ENCODE measurements around the gene JHY.
A peak's percentile ranks its signal among the peaks of the same experiment; 100 is the strongest.
"Not testable (repeated sequence)": the region's sequence is repeated elsewhere in the genome, so short reads cannot be mapped to it uniquely, and the experiment has no call there.

JHY gene

GRCh38 chr11:122852796-122853160, 29.8 kb upstream of the JHY start:
- no peaks in the 10 kb centered on the region for H3K36me3 ChIP-seq (ENCODE audit: control insufficient read depth, insufficient read depth, low read length)
- DNase-seq (ENCODE audit: extremely low read depth, insufficient read length): no peak
- no peak overlapping the region for H3K4me3 ChIP-seq (replicated peaks; ENCODE audit: low read depth, low read length)
- no peaks in the 10 kb centered on the region for H3K27me3 ChIP-seq (replicated peaks; ENCODE audit: control insufficient read depth, insufficient read depth, low read length)
- no peak for TF ChIP-seq CTCF (IDR thresholded peaks at IDR 0.05; ENCODE audit: insufficient read depth, low read length, poor library complexity, severe bottlenecking)

GRCh38 chr11:122853261-122853660, 29.3 kb upstream of the JHY start:
- TF ChIP-seq CTCF (IDR thresholded peaks at IDR 0.05; ENCODE audit: insufficient read depth, low read length, poor library complexity, severe bottlenecking): no peak
- Histone ChIP-seq H3K27me3 (replicated peaks; ENCODE audit: control insufficient read depth, insufficient read depth, low read length) (no peaks in the 10 kb centered on the region), H3K36me3 (ENCODE audit: control insufficient read depth, insufficient read depth, low read length) (no peaks in the 10 kb centered on the region), H3K4me3 (replicated peaks; ENCODE audit: low read depth, low read length) (no peak overlapping the region)
- DNase-seq (ENCODE audit: extremely low read depth, insufficient read length): no peak

- no peaks in the 10 kb centered on the region for H3K36me3 ChIP-seq (ENCODE audit: control insufficient read depth, insufficient read depth, low read length)
- no peak overlapping the region for H3K4me3 ChIP-seq (replicated peaks; ENCODE audit: low read depth, low read length)
- peak; percentile 60 for TF ChIP-seq CTCF (IDR thresholded peaks at IDR 0.05; ENCODE audit: insufficient read depth, low read length, poor library complexity, severe bottlenecking)
- H3K27me3 ChIP-seq (replicated peaks; ENCODE audit: control insufficient read depth, insufficient read depth, low read length): no peaks in the 10 kb centered on the region
- no peak for DNase-seq (ENCODE audit: extremely low read depth, insufficient read length)
Measured at GRCh38 chr11:122853971-122854446, 28.6 kb upstream of the JHY start.

GRCh38 chr11:122861631-122862030, 20.9 kb upstream of the JHY start:
- H3K36me3 ChIP-seq (ENCODE audit: control insufficient read depth, insufficient read depth, low read length): no peaks in the 10 kb centered on the region
- no peak overlapping the region for H3K4me3 ChIP-seq (replicated peaks; ENCODE audit: low read depth, low read length)
- no peak for DNase-seq (ENCODE audit: extremely low read depth, insufficient read length)
- H3K27me3 ChIP-seq (replicated peaks; ENCODE audit: control insufficient read depth, insufficient read depth, low read length): no peaks in the 10 kb centered on the region
- TF ChIP-seq CTCF (IDR thresholded peaks at IDR 0.05; ENCODE audit: insufficient read depth, low read length, poor library complexity, severe bottlenecking): no peak

- Histone ChIP-seq H3K36me3 (ENCODE audit: control insufficient read depth, insufficient read depth, low read length) (no peaks in the 10 kb centered on the region), H3K4me3 (replicated peaks; ENCODE audit: low read depth, low read length) (no peak overlapping the region), H3K27me3 (replicated peaks; ENCODE audit: control insufficient read depth, insufficient read depth, low read length) (no peaks in the 10 kb centered on the region)
- DNase-seq (ENCODE audit: extremely low read depth, insufficient read length): no peak
- TF ChIP-seq CTCF (IDR thresholded peaks at IDR 0.05; ENCODE audit: insufficient read depth, low read length, poor library complexity, severe bottlenecking): no peak
Measured at GRCh38 chr11:122862091-122862490, 20.5 kb upstream of the JHY start.

GRCh38 chr11:122863154-122863553, 19.4 kb upstream of the JHY start:
- H3K36me3 ChIP-seq (ENCODE audit: control insufficient read depth, insufficient read depth, low read length); DNase-seq (ENCODE audit: extremely low read depth, insufficient read length); H3K4me3 ChIP-seq (replicated peaks; ENCODE audit: low read depth, low read length); H3K27me3 ChIP-seq (replicated peaks; ENCODE audit: control insufficient read depth, insufficient read depth, low read length): not testable (repeated sequence)

Measured in GM06990 (cell line).